ENCODE data around the gene PDCD1.

The PDCD1 gene

GRCh38 chr2:241870611-241871537, 12.2 kb upstream of the PDCD1 start:
- TF ChIP-seq, protein P1, sequence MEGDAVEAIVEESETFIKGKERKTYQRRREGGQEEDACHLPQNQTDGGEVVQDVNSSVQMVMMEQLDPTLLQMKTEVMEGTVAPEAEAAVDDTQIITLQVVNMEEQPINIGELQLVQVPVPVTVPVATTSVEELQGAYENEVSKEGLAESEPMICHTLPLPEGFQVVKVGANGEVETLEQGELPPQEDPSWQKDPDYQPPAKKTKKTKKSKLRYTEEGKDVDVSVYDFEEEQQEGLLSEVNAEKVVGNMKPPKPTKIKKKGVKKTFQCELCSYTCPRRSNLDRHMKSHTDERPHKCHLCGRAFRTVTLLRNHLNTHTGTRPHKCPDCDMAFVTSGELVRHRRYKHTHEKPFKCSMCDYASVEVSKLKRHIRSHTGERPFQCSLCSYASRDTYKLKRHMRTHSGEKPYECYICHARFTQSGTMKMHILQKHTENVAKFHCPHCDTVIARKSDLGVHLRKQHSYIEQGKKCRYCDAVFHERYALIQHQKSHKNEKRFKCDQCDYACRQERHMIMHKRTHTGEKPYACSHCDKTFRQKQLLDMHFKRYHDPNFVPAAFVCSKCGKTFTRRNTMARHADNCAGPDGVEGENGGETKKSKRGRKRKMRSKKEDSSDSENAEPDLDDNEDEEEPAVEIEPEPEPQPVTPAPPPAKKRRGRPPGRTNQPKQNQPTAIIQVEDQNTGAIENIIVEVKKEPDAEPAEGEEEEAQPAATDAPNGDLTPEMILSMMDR (IDR thresholded peaks at IDR 0.05; ENCODE audit: insufficient read depth, low read length, poor library complexity, severe bottlenecking), result no peak
- no peak for DNase-seq (ENCODE audit: extremely low read depth, insufficient read length)
- H3K36me3 ChIP-seq (ENCODE audit: control insufficient read depth, insufficient read depth, low read length), result no peaks in the 10 kb centered on the region
- H3K27me3 ChIP-seq (replicated peaks; ENCODE audit: control insufficient read depth, insufficient read depth, low read length), result peaks cover 1% of the 10 kb centered on the region; the same call in 1 of the 2 replicates
- no peak overlapping the region for H3K4me3 ChIP-seq (replicated peaks; ENCODE audit: low read depth, low read length)

DNA sequence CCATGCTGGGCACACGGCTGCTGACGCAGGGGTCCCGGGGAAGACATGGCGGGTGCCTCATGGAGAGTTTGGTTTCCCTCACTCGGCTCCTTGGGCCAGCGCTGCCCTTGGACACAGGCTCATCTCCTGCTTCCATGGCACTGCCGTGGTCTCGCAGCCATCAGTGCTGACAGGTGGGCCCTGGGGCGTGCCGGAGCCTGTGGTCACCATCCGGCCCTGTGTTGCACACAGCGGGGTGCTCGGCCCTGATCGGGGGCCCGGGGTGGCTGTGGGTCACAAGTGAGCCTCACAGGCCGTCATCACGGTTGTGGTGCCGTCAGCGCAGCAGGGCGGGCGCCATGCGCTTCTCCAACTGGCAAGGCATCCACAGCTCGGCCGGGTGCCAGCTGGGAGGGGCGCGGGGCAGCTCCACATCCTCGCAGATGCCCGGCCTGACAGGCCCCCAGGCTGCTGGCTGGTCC, 11.4 kb upstream of the PDCD1 start:
- TF ChIP-seq, protein P1 (IDR thresholded peaks at IDR 0.05; ENCODE audit: insufficient read depth, low read length, poor library complexity, severe bottlenecking), result no peak
- Histone ChIP-seq H3K36me3 (ENCODE audit: control insufficient read depth, insufficient read depth, low read length) (no peaks in the 10 kb centered on the region), H3K4me3 (replicated peaks; ENCODE audit: low read depth, low read length) (no peak overlapping the region), H3K27me3 (replicated peaks; ENCODE audit: control insufficient read depth, insufficient read depth, low read length) (peaks cover 5% of the 10 kb centered on the region)
- no peak for DNase-seq (ENCODE audit: extremely low read depth, insufficient read length)

GRCh38 chr2:241869087-241869961, 10.6 kb upstream of the PDCD1 start, which contains the start of gene RTP5:
Gene RTP5 (plus strand): TSS chr2:241869729. CDS start chr2:241869757, 28 bp downstream.
- H3K4me3 ChIP-seq (replicated peaks; ENCODE audit: low read depth, low read length), result no peak within 1 kb of the TSS
- no peak for DNase-seq (ENCODE audit: extremely low read depth, insufficient read length)
- TF ChIP-seq, protein P1 (IDR thresholded peaks at IDR 0.05; ENCODE audit: insufficient read depth, low read length, poor library complexity, severe bottlenecking), result no peak
- H3K27me3 ChIP-seq (replicated peaks; ENCODE audit: control insufficient read depth, insufficient read depth, low read length), result peaks cover 5% of the 10 kb centered on the region
- H3K36me3 ChIP-seq (ENCODE audit: control insufficient read depth, insufficient read depth, low read length), result no peaks in the 10 kb centered on the region

- Histone ChIP-seq H3K4me3 (replicated peaks; ENCODE audit: low read depth, low read length) (no peak overlapping the region), H3K27me3 (replicated peaks; ENCODE audit: control insufficient read depth, insufficient read depth, low read length) (peaks cover 5% of the 10 kb centered on the region), H3K36me3 (ENCODE audit: control insufficient read depth, insufficient read depth, low read length) (no peaks in the 10 kb centered on the region)
- DNase-seq (ENCODE audit: extremely low read depth, insufficient read length), result no peak
- TF ChIP-seq, protein P1 (IDR thresholded peaks at IDR 0.05; ENCODE audit: insufficient read depth, low read length, poor library complexity, severe bottlenecking), result no peak
Observed at GRCh38 chr2:241868661-241869081, 10.0 kb upstream of the PDCD1 start.

DNA sequence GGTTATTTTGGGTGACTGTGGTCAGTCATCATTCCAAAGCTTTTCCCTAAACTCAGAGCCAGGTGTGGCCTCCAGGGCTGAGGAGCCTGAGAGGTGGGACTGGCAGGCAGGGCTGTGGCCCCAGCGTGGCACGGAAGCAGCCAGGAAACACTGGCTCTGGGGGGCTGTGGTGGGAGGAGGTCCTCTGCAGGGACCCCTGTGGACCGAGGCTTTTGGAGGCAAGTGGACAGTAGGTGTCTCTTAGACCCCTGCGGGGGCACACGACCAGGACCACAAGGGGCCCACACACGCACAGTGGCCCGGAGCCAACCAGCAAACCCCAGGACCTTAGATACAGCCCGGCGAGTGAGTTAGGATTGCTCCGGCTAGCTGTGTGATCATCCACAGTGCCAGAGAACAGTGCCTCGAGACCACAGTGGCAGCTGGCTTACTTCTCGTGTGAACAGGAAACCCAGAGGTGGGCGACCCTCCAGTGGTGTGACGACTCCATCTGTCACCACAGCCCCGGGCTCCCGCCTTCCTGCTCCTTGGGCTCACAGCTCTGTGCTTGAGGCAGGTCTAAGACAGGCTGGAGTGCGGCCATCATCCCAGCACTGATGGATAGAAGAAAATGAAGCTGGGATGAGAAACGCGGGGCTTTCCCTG, 9.2 kb upstream of the PDCD1 start:
- no peak for DNase-seq (ENCODE audit: extremely low read depth, insufficient read length)
- Histone ChIP-seq H3K4me3 (replicated peaks; ENCODE audit: low read depth, low read length) (no peak overlapping the region), H3K27me3 (replicated peaks; ENCODE audit: control insufficient read depth, insufficient read depth, low read length) (peaks cover 5% of the 10 kb centered on the region), H3K36me3 (ENCODE audit: control insufficient read depth, insufficient read depth, low read length) (no peaks in the 10 kb centered on the region)
- TF ChIP-seq, protein P1 (IDR thresholded peaks at IDR 0.05; ENCODE audit: insufficient read depth, low read length, poor library complexity, severe bottlenecking), result no peak

All from GM06990 (cell line).